ENCODE measurements around the gene THAP10. TPM values are rescaled to one million over a fixed set of nuclear protein-coding genes. Genes with fewer than 3 reads are reported as not detected.

The THAP10 gene
- 11.8 and 13.7 TPM in 2 replicates for total RNA-seq (2022)
- percentile 71 among the genes with signal in this experiment for Bru-seq, nascent RNA
- BruChase-seq, experiment 1, labeled RNA remaining after a 6-hour chase, result percentile 59 among the genes with signal in this experiment
- BruChase-seq, experiment 2, labeled RNA remaining after a 2-hour chase, result percentile 73 among the genes with signal in this experiment
- long read RNA-seq, transcript THAP10-201 (3 exons, 2,399 nt), result major isoform, 37 of 40 reads
- long read RNA-seq, partial matches to known transcripts, result 0 of 40 reads
- long read RNA-seq, other reads (novel, unspliced or antisense), result 2 of 40 reads

GRCh38 chr15:70892002-70892911 lies at the start of gene THAP10, which contains the start of gene LRRC49:
Gene THAP10, minus strand, starts transcription at chr15:70892433. Its CDS starts 161 bp downstream, at chr15:70892272.
Gene LRRC49, plus strand, starts transcription at chr15:70892826. Its CDS starts 69 bp downstream, at chr15:70892895.
- BruUV-seq (replicated peaks), result TSS peak; percentile 47

GRCh38 chr15:70936326-70936725 lies 44.1 kb upstream of the THAP10 start:
- no peaks in the 10 kb centered on the region for H3K9me3 Mint-ChIP-seq (ENCODE audit: low read depth, unreplicated experiment)
- no peak for TF ChIP-seq CTCF (IDR thresholded peaks at IDR 0.05; ENCODE audit: unreplicated experiment)
- H3K27ac Mint-ChIP-seq (ENCODE audit: unreplicated experiment), result no peak overlapping the region
- CTCF ChIA-PET, result interaction anchor here (0.6 to 0.8 kb wide), 2 partner anchors 9 to 164 kb away, joined by 3 read pairs; no protein-coding TSS in a partner anchor
- no peaks in the 10 kb centered on the region for H3K4me1 Mint-ChIP-seq (ENCODE audit: low read depth, unreplicated experiment)
- DNase-seq, result no peak
- no peaks in the 10 kb centered on the region for H3K36me3 Mint-ChIP-seq (ENCODE audit: insufficient read depth, unreplicated experiment)
- H3K27me3 Mint-ChIP-seq (ENCODE audit: unreplicated experiment), result no peaks in the 10 kb centered on the region
- no TSS peak for BruUV-seq (replicated peaks)
- intact Hi-C loops (cut with micrococcal nuclease; ENCODE audit: unreplicated experiment), result no loop called here
- H3K4me3 Mint-ChIP-seq (ENCODE audit: low read depth, unreplicated experiment), result no peak overlapping the region

More at GRCh38 chr15:70892002-70892911, at the start of gene THAP10, which contains the start of gene LRRC49:
- peak; percentile 94 for DNase-seq
- CTCF ChIA-PET, result interaction anchor here (0.7 to 1.1 kb wide), 2 partner anchors 11 to 29 kb away, joined by 3 to 5 read pairs; no protein-coding TSS in a partner anchor
- intact Hi-C loops (cut with micrococcal nuclease; ENCODE audit: unreplicated experiment), result loop anchor here (2.0 to 10.0 kb wide), 3 partner anchors 215 to 551 kb away; no protein-coding TSS in a partner anchor
- H3K4me1 Mint-ChIP-seq (ENCODE audit: low read depth, unreplicated experiment), result peaks cover 34% of the 10 kb centered on the region
- H3K4me3 Mint-ChIP-seq (ENCODE audit: low read depth, unreplicated experiment), result peak within 1 kb of the TSS; percentile 97
- H3K36me3 Mint-ChIP-seq (ENCODE audit: insufficient read depth, unreplicated experiment), result peaks cover 26% of the 10 kb centered on the region
- H3K27ac Mint-ChIP-seq (ENCODE audit: unreplicated experiment), result peak within 1 kb of the TSS; percentile 100
- TF ChIP-seq CTCF (IDR thresholded peaks at IDR 0.05; ENCODE audit: unreplicated experiment), result no peak
- H3K9me3 Mint-ChIP-seq (ENCODE audit: low read depth, unreplicated experiment), result no peaks in the 10 kb centered on the region
- no peaks in the 10 kb centered on the region for H3K27me3 Mint-ChIP-seq (ENCODE audit: unreplicated experiment)

GRCh38 chr15:70935631-70936030 lies 43.4 kb upstream of the THAP10 start:
- CTCF ChIA-PET, result no interaction called here
- Mint-ChIP-seq H3K27me3 (ENCODE audit: unreplicated experiment) (no peaks in the 10 kb centered on the region), H3K27ac (ENCODE audit: unreplicated experiment) (no peak overlapping the region), H3K4me3 (ENCODE audit: low read depth, unreplicated experiment) (no peak overlapping the region), H3K4me1 (ENCODE audit: low read depth, unreplicated experiment) (no peaks in the 10 kb centered on the region), H3K9me3 (ENCODE audit: low read depth, unreplicated experiment) (no peaks in the 10 kb centered on the region), H3K36me3 (ENCODE audit: insufficient read depth, unreplicated experiment) (no peaks in the 10 kb centered on the region)
- intact Hi-C loops (cut with micrococcal nuclease; ENCODE audit: unreplicated experiment), result no loop called here
- DNase-seq, result no peak
- TF ChIP-seq CTCF (IDR thresholded peaks at IDR 0.05; ENCODE audit: unreplicated experiment), result no peak
- BruUV-seq (replicated peaks), result no TSS peak

GRCh38 chr15:70933411-70933810 lies 41.2 kb upstream of the THAP10 start:
- CTCF ChIA-PET, result no interaction called here
- Mint-ChIP-seq H3K27me3 (ENCODE audit: unreplicated experiment) (no peaks in the 10 kb centered on the region), H3K9me3 (ENCODE audit: low read depth, unreplicated experiment) (no peaks in the 10 kb centered on the region), H3K4me3 (ENCODE audit: low read depth, unreplicated experiment) (no peak overlapping the region), H3K4me1 (ENCODE audit: low read depth, unreplicated experiment) (no peaks in the 10 kb centered on the region), H3K36me3 (ENCODE audit: insufficient read depth, unreplicated experiment) (no peaks in the 10 kb centered on the region), H3K27ac (ENCODE audit: unreplicated experiment) (no peak overlapping the region)
- no peak for TF ChIP-seq CTCF (IDR thresholded peaks at IDR 0.05; ENCODE audit: unreplicated experiment)
- intact Hi-C loops (cut with micrococcal nuclease; ENCODE audit: unreplicated experiment), result no loop called here
- BruUV-seq (replicated peaks), result no TSS peak
- no peak for DNase-seq

Measured in Calu3 (cell line).